ENCODE data around the gene SMIM23.

DNA sequence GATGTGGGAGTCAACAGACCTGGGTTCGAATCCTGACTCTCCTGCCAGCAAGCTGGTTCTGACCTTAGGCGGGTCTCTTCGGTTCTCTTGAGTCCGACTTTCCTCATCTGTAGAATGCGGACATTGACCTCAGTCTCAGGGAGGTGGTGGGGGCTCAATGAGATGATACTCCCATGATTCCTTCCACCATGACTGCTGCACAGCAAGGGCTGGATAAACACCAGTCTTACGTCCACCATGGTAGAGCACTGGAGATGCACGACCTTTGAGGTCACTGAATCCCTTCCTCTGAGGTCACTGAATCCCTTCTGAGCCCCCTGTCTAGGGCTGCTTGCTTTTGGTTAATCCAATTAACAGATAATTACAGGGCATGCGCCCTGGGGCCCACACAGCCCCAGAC lies 12.5 kb upstream of the SMIM23 start:
- no peak for TF ChIP-seq CTCF (IDR thresholded peaks at IDR 0.05)
- no peak for TF ChIP-seq POLR2A (IDR thresholded peaks at IDR 0.05)
- no peak for TF ChIP-seq EP300 (IDR thresholded peaks at IDR 0.05)

All from stomach (tissue), 4 donors.